HUES48 (cell line): ENCODE data around the gene MSH6.
A peak's percentile ranks its signal among the peaks of the same experiment; 100 is the strongest.

Experiments
- H3K27ac ChIP-seq: one replicate; pipeline ENCODE4 v1.7.0; 2013; ENCODE audit warnings: low read depth, low read length, inconsistent platforms
- H3K27me3 ChIP-seq: 2 replicates; pipeline ENCODE4 v1.6.1; 2013; ENCODE audit warnings: mild to moderate bottlenecking, low read length; ENCODE audit not compliant: control insufficient read depth, insufficient read depth
- H3K36me3 ChIP-seq: 2 replicates; pipeline ENCODE4 v1.6.1; 2013; ENCODE audit warnings: low read length; ENCODE audit not compliant: control insufficient read depth, insufficient read depth
- H3K4me1 ChIP-seq: 2 replicates; pipeline ENCODE4 v1.6.1; 2013; ENCODE audit warnings: mild to moderate bottlenecking, low read length; ENCODE audit not compliant: control insufficient read depth, insufficient read depth
- H3K4me3 ChIP-seq: 2 replicates; pipeline ENCODE4 v1.5.1; 2013; ENCODE audit warnings: mild to moderate bottlenecking, low read depth, low read length
- H3K9ac ChIP-seq: 2 replicates; pipeline ENCODE4 v1.6.1; 2013; ENCODE audit warnings: mild to moderate bottlenecking, low read depth, low read length, moderate library complexity
- H3K9me3 ChIP-seq: 2 replicates; pipeline ENCODE4 v1.6.1; 2013; ENCODE audit warnings: low read length; ENCODE audit not compliant: control insufficient read depth, insufficient read depth

MSH6 gene

DNA sequence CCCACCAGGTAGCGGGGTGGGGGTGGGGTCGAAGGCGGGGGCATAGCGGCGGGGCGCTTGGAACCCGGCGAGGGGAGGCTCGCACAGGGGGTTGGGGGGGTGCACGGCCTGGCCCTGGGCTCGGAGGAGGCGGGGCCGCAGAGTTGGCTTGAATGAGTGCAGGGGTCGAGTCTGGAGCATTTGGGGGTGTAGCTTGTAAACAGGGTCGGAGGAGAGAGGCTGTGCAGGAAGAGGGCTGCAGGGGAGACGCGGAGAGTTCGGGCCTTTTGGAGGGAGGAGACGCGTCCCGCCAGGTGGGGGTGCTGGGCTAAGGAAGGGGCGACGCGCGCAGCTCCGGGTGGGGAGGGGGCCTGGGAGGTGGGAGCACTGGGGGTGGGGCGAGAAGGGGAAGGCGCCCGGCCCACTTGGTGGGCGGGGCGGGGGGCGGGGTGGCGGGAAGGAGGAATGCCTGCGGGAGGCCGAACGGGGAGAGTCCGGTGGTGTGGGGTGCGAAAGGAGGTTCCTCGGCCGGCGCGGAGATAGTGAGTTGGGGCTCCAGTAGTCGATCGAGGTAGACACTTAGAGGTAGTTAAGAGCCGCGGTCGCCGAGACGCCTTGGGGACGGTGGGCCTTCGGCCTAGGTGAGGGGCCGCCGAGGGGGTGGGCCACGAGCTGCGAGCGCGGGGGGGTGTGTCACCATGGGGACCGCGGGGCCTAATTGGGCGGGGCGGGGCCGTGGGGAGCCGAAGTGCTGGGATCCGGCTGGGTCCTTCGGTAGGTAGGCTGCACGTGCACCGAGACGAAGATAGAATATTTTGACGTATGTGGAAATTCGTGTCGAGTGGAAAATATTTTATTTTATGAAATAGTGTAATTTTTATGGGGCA lies 774 bp downstream of the MSH6 start:
- peak overlapping the region; percentile 94 for H3K9ac ChIP-seq
- peak overlapping the region; percentile 99 for H3K27ac ChIP-seq
- H3K4me1 ChIP-seq = 0 out of 2 replicates have a peak, but pooled peaks cover 5% of the 10 kb centered on the region
- H3K4me3 ChIP-seq = peak overlapping the region; percentile 91
- H3K36me3 ChIP-seq = peaks cover 4% of the 10 kb centered on the region; the same call in 1 of the 2 replicates
- H3K9me3 ChIP-seq = no peaks in the 10 kb centered on the region
- H3K27me3 ChIP-seq = no peaks in the 10 kb centered on the region

DNA sequence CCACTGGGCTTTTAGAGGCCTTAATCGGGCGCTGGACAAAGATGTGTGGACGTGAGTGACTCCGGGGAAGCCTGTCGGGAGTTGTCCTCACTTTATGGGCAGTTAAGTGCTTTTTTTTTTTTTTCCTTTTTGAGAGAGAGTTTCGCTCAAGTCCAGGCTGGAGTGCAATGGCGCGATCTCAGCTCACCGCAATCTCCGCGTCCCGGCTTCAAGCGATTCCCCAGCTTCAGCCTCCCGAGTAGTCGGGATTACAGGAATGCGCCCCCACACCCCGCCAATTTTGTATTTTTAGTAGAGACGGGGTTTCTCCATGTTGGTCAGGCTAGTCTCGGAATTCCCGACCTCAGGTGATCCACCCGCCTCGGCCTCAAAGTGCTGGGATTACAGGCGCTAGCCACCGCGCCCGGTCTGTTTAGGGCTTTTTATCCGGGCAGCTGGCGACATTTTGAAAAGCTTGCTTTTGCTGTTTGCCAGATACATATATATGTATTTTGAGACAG lies 1.5 kb downstream of the MSH6 start:
- H3K27ac ChIP-seq = peak overlapping the region; percentile 78
- no peaks in the 10 kb centered on the region for H3K27me3 ChIP-seq
- peak overlapping the region; percentile 76 for H3K9ac ChIP-seq
- H3K4me3 ChIP-seq = peak overlapping the region; percentile 83
- H3K36me3 ChIP-seq = peaks cover 6% of the 10 kb centered on the region
- no peaks in the 10 kb centered on the region for H3K9me3 ChIP-seq
- 0 out of 2 replicates have a peak, but pooled peaks cover 5% of the 10 kb centered on the region for H3K4me1 ChIP-seq

DNA sequence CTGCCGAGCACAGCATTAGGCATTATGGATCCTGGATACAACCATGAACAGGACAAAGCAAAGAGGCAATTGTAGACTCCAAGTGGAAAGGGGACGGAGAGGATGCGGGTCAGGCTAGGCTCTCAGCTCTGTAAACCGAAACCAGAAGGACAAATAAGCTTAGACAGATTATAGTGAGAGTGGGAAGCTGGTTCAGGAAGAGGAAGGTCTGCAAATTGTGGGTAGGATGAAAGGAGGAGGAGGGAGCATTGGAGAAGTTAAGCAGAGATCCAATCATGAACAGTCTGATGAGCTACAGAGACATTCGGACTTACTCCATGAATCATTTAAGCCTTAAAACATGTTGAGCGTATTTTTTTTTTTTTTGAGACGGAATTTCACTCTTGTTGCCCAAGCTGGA lies 3.0 kb downstream of the MSH6 start:
- H3K27me3 ChIP-seq = no peaks in the 10 kb centered on the region
- H3K4me3 ChIP-seq = peak overlapping the region; percentile 83; the same call in 1 of the 2 replicates
- 0 out of 2 replicates have a peak, but pooled peaks cover 5% of the 10 kb centered on the region for H3K4me1 ChIP-seq
- no peak overlapping the region for H3K27ac ChIP-seq
- H3K36me3 ChIP-seq = peaks cover 20% of the 10 kb centered on the region
- H3K9me3 ChIP-seq = no peaks in the 10 kb centered on the region
- H3K9ac ChIP-seq = no peak overlapping the region

DNA sequence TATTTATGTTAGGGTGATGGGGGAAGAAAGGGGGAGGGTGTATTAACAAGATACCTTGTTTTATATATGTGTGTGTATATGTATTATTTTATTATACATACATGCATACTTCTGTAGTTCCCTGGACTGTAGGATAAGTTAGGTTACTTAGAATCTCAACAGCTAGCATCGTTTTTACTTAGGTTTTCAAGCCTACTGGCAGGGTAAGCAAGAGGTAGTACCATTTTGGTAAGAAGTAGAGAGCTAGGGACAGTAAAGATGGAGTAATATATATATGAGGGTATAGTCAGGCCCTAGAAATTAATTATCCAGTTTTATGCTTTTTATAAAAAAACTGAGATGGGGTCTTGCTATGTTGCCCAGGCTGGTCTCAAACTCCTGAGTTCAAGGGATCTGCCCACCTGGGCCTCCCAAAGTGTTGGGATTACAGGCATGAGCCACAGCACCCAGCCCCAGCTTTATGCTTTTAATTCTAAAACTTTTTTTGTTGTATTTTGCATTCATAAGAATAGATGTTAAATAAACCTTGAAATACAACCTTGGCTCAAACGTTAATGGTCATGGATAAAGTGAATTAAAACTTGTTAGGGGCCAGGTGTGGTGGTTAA lies 13.2 kb downstream of the MSH6 start:
- Histone ChIP-seq H3K9me3 (no peaks in the 10 kb centered on the region), H3K4me3 (no peak overlapping the region), H3K36me3 (peaks cover 86% of the 10 kb centered on the region), H3K27me3 (no peaks in the 10 kb centered on the region), H3K4me1 (no peaks in the 10 kb centered on the region), H3K9ac (no peak overlapping the region), H3K27ac (no peak overlapping the region)

DNA sequence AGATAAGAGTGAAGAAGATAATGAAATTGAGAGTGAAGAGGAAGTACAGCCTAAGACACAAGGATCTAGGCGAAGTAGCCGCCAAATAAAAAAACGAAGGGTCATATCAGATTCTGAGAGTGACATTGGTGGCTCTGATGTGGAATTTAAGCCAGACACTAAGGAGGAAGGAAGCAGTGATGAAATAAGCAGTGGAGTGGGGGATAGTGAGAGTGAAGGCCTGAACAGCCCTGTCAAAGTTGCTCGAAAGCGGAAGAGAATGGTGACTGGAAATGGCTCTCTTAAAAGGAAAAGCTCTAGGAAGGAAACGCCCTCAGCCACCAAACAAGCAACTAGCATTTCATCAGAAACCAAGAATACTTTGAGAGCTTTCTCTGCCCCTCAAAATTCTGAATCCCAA lies 15.7 kb downstream of the MSH6 start:
- Histone ChIP-seq H3K9me3 (no peaks in the 10 kb centered on the region), H3K27me3 (no peaks in the 10 kb centered on the region), H3K4me1 (no peaks in the 10 kb centered on the region), H3K36me3 (peaks cover 96% of the 10 kb centered on the region), H3K9ac (no peak overlapping the region), H3K27ac (no peak overlapping the region), H3K4me3 (no peak overlapping the region)

DNA sequence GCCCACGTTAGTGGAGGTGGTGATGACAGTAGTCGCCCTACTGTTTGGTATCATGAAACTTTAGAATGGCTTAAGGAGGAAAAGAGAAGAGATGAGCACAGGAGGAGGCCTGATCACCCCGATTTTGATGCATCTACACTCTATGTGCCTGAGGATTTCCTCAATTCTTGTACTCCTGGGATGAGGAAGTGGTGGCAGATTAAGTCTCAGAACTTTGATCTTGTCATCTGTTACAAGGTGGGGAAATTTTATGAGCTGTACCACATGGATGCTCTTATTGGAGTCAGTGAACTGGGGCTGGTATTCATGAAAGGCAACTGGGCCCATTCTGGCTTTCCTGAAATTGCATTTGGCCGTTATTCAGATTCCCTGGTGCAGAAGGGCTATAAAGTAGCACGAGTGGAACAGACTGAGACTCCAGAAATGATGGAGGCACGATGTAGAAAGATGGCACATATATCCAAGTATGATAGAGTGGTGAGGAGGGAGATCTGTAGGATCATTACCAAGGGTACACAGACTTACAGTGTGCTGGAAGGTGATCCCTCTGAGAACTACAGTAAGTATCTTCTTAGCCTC lies 16.2 kb downstream of the MSH6 start:
- H3K36me3 ChIP-seq = peaks cover 99% of the 10 kb centered on the region
- H3K9ac ChIP-seq = no peak overlapping the region

DNA sequence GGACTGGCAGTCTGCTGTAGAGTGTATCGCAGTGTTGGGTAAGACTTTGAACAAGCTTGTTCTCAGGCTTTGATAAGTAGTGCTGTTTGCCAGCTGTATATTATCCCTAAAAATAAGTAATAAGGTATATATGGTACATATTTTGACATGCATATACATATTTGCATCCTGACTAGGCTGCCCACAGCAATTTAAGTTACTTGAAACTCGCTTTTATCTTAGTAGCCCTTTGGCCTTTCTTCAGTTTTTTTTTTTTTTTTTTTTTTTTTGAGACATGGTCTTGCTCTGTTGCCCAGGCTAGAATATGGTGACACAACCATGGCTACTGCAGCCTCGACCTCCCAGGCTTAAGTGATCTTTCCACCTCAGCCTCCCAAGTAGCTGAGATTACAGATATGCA lies 18.2 kb downstream of the MSH6 start:
- Histone ChIP-seq H3K9me3 (no peaks in the 10 kb centered on the region), H3K27ac (no peak overlapping the region), H3K4me1 (no peaks in the 10 kb centered on the region), H3K9ac (no peak overlapping the region), H3K27me3 (no peaks in the 10 kb centered on the region), H3K36me3 (peaks cover 99% of the 10 kb centered on the region), H3K4me3 (no peak overlapping the region)

More for the DNA sequence above, 16.2 kb downstream of the MSH6 start:
- no peaks in the 10 kb centered on the region for H3K9me3 ChIP-seq
- H3K4me1 ChIP-seq = no peaks in the 10 kb centered on the region
- H3K27ac ChIP-seq = no peak overlapping the region
- H3K27me3 ChIP-seq = no peaks in the 10 kb centered on the region
- no peak overlapping the region for H3K4me3 ChIP-seq

DNA sequence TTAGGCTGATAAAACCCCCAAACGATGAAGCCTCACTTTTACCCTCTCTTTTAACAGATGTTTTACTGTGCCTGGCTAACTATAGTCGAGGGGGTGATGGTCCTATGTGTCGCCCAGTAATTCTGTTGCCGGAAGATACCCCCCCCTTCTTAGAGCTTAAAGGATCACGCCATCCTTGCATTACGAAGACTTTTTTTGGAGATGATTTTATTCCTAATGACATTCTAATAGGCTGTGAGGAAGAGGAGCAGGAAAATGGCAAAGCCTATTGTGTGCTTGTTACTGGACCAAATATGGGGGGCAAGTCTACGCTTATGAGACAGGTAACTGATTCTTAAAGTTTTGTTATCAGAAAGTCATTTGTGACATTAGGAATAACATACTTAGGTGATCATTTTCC lies 20.4 kb downstream of the MSH6 start:
- H3K36me3 ChIP-seq = peaks cover 99% of the 10 kb centered on the region
- H3K4me1 ChIP-seq = no peaks in the 10 kb centered on the region
- H3K9me3 ChIP-seq = no peaks in the 10 kb centered on the region
- no peak overlapping the region for H3K27ac ChIP-seq
- H3K9ac ChIP-seq = no peak overlapping the region
- H3K27me3 ChIP-seq = no peaks in the 10 kb centered on the region
- H3K4me3 ChIP-seq = no peak overlapping the region

DNA sequence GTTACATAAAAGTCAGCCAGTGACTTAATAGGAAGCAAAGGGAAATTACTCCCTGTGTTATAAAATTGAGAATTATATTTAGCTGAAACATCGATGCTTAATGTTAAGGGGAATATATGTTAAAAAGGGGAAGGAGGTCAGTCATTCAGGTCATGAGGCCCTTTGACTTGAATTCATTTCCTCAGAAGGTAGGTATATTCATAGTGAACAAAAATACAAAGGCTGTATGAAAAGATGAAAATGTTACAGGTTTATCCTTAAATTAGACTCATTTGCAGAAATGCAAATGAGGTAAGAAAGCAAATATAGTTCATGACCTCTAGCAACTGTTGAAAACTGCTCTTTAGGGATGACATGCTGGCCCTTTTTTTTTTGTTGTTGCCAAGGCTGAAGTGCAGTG lies 20.8 kb downstream of the MSH6 start:
- H3K27ac ChIP-seq = no peak overlapping the region
- no peaks in the 10 kb centered on the region for H3K27me3 ChIP-seq
- no peak overlapping the region for H3K4me3 ChIP-seq
- H3K4me1 ChIP-seq = no peaks in the 10 kb centered on the region
- no peaks in the 10 kb centered on the region for H3K9me3 ChIP-seq
- H3K9ac ChIP-seq = no peak overlapping the region
- peaks cover 99% of the 10 kb centered on the region for H3K36me3 ChIP-seq

DNA sequence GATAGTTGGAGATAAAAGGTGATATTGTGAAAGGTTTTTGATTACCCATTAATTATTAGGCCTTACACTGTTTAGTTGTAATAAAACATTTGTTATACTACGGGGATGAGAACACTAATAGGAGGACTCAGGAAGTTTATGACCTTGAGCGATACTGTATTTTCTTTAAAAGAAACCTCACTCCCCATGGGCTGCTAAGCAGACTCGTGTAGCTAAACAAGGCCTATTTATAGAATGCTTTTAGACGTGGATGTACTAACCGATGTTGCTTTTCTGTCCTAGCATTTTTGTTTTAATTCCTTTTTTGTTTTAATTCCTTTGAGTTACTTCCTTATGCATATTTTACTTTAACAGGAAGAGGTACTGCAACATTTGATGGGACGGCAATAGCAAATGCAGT lies 22.9 kb downstream of the MSH6 start:
- no peaks in the 10 kb centered on the region for H3K27me3 ChIP-seq
- no peak overlapping the region for H3K4me3 ChIP-seq
- no peaks in the 10 kb centered on the region for H3K9me3 ChIP-seq
- H3K36me3 ChIP-seq = peaks cover 99% of the 10 kb centered on the region
- H3K9ac ChIP-seq = no peak overlapping the region
- H3K27ac ChIP-seq = no peak overlapping the region
- no peaks in the 10 kb centered on the region for H3K4me1 ChIP-seq

DNA sequence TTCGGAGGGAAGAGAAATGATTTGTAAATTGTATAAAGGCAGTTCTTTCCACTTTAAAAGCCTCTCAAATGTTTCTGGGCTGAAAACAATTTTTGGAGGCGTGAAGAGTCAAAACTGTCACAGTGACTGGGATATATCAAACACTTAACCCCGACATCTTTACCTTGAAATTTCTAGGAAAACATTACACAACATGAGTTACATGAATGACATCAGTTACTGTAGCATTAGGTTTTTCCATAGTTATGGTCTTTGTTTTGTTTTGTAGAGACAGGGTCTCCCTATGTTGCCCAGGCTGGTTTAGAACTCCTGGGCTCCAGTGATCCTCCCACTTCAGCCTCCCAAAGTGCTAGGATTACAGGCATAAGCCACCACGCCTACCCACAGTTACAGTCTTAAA lies 25.7 kb downstream of the MSH6 start:
- H3K9me3 ChIP-seq = no peaks in the 10 kb centered on the region
- no peak overlapping the region for H3K4me3 ChIP-seq
- H3K36me3 ChIP-seq = peaks cover 90% of the 10 kb centered on the region
- H3K9ac ChIP-seq = no peak overlapping the region
- H3K27ac ChIP-seq = no peak overlapping the region
- H3K27me3 ChIP-seq = no peaks in the 10 kb centered on the region
- no peaks in the 10 kb centered on the region for H3K4me1 ChIP-seq
